Activated T-cell treated with anti-CD3 and anti-CD28 coated beads, Interleukin-2, amount 50 U/mL, for 4 hours (primary cell): ENCODE results near the gene PSMD5. TPM values are rescaled to one million over a fixed set of nuclear protein-coding genes. Genes with fewer than 3 reads are reported as not detected.
"Not testable (repeated sequence)": the region's sequence is repeated elsewhere in the genome, so short reads cannot be mapped to it uniquely, and the experiment has no call there.

Experiments used
- ATAC-seq, 2 donors: fragments of 200-7000 bp; cut with Tn5 transposase; one replicate each; pipeline ENCODE4 v1.10.0; 2021
- DNase-seq: peaks from one replicate; pipeline ENCODE4 v3.0.0-alpha.2; 2020
- H3K27me3 Mint-ChIP-seq: one replicate; pipeline ENCODE4 v1.8.0; 2021; ENCODE audit warnings: low read depth, mixed read lengths
- H3K36me3 Mint-ChIP-seq: one replicate; pipeline ENCODE4 v1.8.0; 2022; ENCODE audit warnings: mixed read lengths; ENCODE audit not compliant: insufficient read depth
- H3K4me1 Mint-ChIP-seq: one replicate; pipeline ENCODE4 v1.8.0; 2021; ENCODE audit warnings: low read depth, mixed read lengths
- H3K4me3 Mint-ChIP-seq: one replicate; pipeline ENCODE4 v1.8.0; 2021; ENCODE audit warnings: mild to moderate bottlenecking, moderate library complexity, mixed read lengths
- H3K9me3 Mint-ChIP-seq: one replicate; pipeline ENCODE4 v1.8.0; 2021; ENCODE audit warnings: mixed read lengths
- total RNA-seq, 3 donors: library from RNA; stranded (reverse); gene quantifications; one replicate each; pipeline ENCODE4 v1.2.1, GENCODE V29; 2021

PSMD5 gene
- total RNA-seq, 3 donors from 2014 or later = 64.3 to 75.9 (median 73.3) TPM

DNA sequence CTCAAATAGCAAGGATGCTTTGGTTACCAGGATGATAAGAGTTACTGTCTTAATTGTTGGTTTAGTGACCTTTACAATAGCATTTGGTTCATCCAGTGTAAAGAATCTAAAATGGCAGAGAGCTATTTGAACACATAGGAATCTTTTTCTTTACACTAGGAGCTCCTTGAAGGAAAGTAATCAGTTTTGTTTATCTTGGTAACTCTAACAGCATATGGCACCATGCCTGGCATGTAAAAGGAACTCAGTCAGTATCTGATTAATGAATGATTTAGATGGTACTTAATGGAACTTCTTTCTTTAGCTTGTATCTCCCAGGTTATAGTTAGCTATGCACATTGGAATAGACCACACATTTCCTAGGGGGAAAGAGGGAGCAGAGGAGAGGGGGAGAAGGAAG lies 9.9 kb downstream of the PSMD5 start:
- Mint-ChIP-seq H3K4me3 (no peak overlapping the region), H3K36me3 (peaks cover 44% of the 10 kb centered on the region), H3K9me3 (no peaks in the 10 kb centered on the region), H3K4me1 (peaks cover 7% of the 10 kb centered on the region), H3K27me3 (no peaks in the 10 kb centered on the region)
- DNase-seq (no peak), ATAC-seq (no peak)

DNA sequence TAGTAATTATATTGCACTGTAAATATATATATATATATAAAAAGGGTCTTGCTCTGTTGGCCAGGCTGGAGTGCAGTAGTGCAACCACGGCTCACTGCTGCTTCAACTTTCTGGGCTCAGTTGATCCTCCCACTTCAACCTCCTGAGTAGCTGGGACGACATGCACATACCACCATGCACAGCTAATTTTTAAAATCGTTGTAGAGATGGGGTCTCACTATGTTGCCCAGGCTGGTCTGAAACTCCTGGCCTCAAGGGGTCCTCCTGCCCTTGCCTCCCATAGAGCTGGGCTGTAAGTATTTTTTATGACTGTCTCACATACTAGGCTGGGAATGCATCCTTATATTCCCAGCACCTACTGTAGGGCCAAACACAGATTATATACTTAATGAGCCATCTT lies 11.9 kb downstream of the PSMD5 start:
- no peak for ATAC-seq
- Mint-ChIP-seq H3K4me3 (no peak overlapping the region), H3K9me3 (no peaks in the 10 kb centered on the region), H3K27me3 (no peaks in the 10 kb centered on the region), H3K4me1 (peaks cover 3% of the 10 kb centered on the region), H3K36me3 (peaks cover 45% of the 10 kb centered on the region)
- no peak for DNase-seq

DNA sequence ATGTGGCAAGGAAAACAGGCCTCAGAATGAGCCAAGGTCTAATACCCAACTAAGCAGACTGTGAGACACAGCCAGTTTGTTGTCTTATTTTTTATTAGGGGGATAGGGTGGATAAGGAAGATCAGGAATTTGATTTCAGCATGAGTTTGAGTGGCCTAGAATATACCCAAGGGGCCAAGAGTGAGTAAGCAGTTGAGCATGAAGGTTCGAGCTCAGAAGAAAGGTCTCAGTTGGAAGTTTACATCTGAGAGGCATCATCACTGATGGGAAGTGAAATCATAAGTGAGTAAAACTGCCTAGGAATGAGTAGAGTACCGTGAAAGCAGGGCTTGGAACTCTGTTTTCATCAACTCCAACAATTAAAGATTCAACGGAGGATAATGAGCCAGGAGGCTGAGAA lies 12.6 kb downstream of the PSMD5 start:
- Mint-ChIP-seq H3K4me1 (peaks cover 2% of the 10 kb centered on the region), H3K4me3 (no peak overlapping the region), H3K36me3 (peaks cover 44% of the 10 kb centered on the region), H3K27me3 (no peaks in the 10 kb centered on the region), H3K9me3 (no peaks in the 10 kb centered on the region)
- no peak for ATAC-seq
- DNase-seq = no peak

DNA sequence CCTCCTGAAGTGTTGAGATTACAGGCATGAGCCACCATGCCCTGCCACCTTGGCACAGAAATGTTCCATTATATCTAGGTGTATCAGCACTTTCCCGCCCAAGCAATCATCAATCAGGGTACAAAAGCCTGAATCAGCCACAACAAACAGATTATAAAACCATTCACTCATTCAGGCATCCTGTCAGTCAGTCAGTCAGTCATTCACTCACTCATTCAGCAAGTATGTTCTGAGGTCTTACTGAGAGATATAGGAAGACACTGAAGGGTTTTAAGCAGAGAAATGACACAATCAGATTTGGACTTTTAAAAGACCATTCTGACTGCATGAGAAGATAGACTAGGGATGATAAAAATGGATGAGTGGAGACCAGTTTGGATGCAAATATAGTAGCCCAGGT lies 13.1 kb downstream of the PSMD5 start:
- no peak for ATAC-seq

GRCh38 chr9:120820095-120820494 lies 22.6 kb downstream of the PSMD5 start:
- H3K4me3 Mint-ChIP-seq = no peak overlapping the region
- DNase-seq (no peak), ATAC-seq (no peak)
- H3K9me3 Mint-ChIP-seq = no peaks in the 10 kb centered on the region
- peaks cover 2% of the 10 kb centered on the region for H3K4me1 Mint-ChIP-seq
- peaks cover 59% of the 10 kb centered on the region for H3K36me3 Mint-ChIP-seq
- no peaks in the 10 kb centered on the region for H3K27me3 Mint-ChIP-seq

More for the DNA sequence above, 13.1 kb downstream of the PSMD5 start:
- H3K27me3 Mint-ChIP-seq = no peaks in the 10 kb centered on the region
- H3K9me3 Mint-ChIP-seq = no peaks in the 10 kb centered on the region
- H3K4me3 Mint-ChIP-seq = no peak overlapping the region
- peaks cover 3% of the 10 kb centered on the region for H3K4me1 Mint-ChIP-seq
- H3K36me3 Mint-ChIP-seq = peaks cover 45% of the 10 kb centered on the region
- no peak for DNase-seq

GRCh38 chr9:120818595-120818994 lies 24.1 kb downstream of the PSMD5 start:
- H3K4me3 Mint-ChIP-seq = no peak overlapping the region
- H3K9me3 Mint-ChIP-seq = no peaks in the 10 kb centered on the region
- DNase-seq (no peak), ATAC-seq (no peak)
- H3K36me3 Mint-ChIP-seq = peaks cover 54% of the 10 kb centered on the region
- H3K4me1 Mint-ChIP-seq = peaks cover 1% of the 10 kb centered on the region
- no peaks in the 10 kb centered on the region for H3K27me3 Mint-ChIP-seq

DNA sequence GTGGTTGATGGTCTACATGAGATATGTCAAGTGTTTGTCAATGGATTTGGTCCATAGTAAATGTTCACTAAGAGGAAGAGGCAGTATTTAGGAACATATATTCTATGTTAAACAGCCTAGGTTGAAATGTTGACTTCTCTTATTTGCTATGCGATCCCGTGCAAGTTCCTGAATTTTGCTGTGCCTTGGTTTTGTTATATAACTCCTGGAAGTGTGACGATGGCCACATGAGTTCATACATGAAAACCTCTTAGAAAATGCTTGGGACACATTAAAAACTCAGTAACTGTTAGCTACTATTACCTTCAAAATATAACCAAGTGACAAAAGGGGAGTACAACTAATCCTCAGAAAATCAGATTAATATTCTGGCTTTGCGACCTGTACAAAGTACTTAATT lies 27.6 kb downstream of the PSMD5 start:
- H3K4me1 Mint-ChIP-seq = peaks cover 1% of the 10 kb centered on the region
- ATAC-seq (no peak), DNase-seq (no peak)
- peaks cover 44% of the 10 kb centered on the region for H3K36me3 Mint-ChIP-seq
- H3K9me3 Mint-ChIP-seq = peaks cover 5% of the 10 kb centered on the region
- no peak overlapping the region for H3K4me3 Mint-ChIP-seq
- H3K27me3 Mint-ChIP-seq = no peaks in the 10 kb centered on the region

GRCh38 chr9:120808931-120809330 lies 33.8 kb downstream of the PSMD5 start:
- DNase-seq (no peak), ATAC-seq (no peak)
- peaks cover 39% of the 10 kb centered on the region for H3K9me3 Mint-ChIP-seq
- peaks cover 1% of the 10 kb centered on the region for H3K4me1 Mint-ChIP-seq
- H3K27me3 Mint-ChIP-seq = no peaks in the 10 kb centered on the region
- H3K36me3 Mint-ChIP-seq = peaks cover 26% of the 10 kb centered on the region
- no peak overlapping the region for H3K4me3 Mint-ChIP-seq

DNA sequence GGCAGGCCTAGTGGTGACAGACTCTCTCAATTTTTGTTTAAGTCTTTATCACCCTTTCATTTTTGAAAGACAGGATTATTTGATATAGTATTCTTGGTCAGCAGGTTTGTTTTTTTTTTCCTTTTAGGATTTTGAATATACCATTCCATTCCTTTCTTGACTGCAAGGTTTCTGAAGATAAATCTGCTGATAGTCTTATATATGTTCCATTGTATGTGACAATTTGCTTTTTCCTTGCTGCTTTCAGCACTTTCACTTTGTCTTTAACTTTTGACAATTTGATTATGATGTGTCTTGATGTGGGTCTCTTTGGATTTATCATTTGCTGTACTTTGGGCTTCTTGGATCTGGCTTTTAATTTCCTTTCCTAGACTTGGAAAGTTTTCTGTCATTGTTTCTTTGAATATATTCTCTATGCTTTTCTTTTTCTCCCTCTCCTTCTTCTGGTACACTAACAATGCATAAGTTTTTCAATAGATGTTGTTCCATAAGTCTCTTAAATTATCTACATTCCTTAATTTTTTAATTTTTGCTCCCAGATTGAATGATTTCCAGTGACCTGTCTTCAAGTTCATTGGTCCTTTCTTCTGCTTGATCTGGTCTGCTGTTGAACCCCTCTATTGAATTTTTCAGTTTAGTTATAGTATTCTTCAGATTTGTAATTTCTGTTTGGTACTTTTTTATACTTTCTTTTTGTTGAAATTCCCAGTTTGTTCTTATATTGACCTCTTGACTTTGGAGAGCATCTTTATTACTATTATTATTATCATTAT lies 34.9 kb downstream of the PSMD5 start:
- DNase-seq (no peak), ATAC-seq (no peak)
- Mint-ChIP-seq H3K4me3 (no peak overlapping the region), H3K36me3 (peaks cover 26% of the 10 kb centered on the region), H3K9me3 (peaks cover 39% of the 10 kb centered on the region), H3K27me3 (no peaks in the 10 kb centered on the region), H3K4me1 (no peaks in the 10 kb centered on the region)

GRCh38 chr9:120804784-120805363 lies 37.8 kb downstream of the PSMD5 start:
- not testable (repeated sequence) for H3K27me3 Mint-ChIP-seq, ATAC-seq, H3K4me3 Mint-ChIP-seq, H3K4me1 Mint-ChIP-seq, DNase-seq
- H3K36me3 Mint-ChIP-seq = peaks cover 15% of the 10 kb centered on the region
- H3K9me3 Mint-ChIP-seq = peaks cover 34% of the 10 kb centered on the region

- Mint-ChIP-seq H3K4me1 (no peaks in the 10 kb centered on the region), H3K36me3 (peaks cover 6% of the 10 kb centered on the region), H3K27me3 (no peaks in the 10 kb centered on the region)
Measured at GRCh38 chr9:120801441-120801840, 41.3 kb downstream of the PSMD5 start.

DNA sequence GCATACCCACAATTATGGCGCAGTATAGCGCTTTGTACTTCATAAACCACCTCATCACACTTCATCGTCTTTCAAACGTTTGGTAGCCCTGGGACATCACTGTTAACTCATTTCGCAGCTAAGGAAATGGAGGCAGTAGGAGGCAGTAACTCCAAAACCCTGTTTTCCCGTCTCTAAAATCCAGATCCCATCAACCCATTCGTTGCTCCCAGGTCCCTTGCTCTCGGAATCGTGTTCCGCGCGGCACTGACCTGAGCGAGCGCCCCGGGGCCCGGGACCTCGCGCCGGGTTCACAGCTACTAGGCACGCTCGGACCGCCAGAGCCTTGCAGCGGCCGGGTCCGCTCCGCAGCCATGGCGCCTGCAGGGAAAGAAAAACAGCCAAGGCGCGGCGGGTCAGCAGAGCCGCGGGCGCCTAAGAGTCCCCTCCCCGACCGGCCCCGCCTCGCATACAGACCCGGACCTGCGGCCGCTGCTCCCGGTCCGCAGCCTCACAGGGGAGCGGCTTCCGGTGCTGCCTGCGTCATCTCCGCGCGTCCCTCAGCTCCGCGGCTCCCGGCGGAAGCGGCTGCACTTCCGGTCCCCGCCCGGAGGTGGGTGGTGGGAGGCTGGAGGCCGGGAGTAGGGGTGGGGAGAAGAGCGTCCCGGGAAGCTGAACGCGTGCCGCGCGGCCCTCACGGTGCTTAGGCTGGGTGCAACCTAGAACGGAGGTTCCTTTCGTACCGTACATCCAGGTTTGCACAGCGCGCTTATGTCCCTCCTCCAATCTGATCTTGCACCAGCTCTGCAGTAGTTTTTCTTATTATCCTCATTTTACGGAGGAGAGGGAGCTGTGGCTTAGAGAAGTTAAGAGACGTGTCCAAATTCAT lies 49.6 kb downstream of the PSMD5 start, which contains the start of gene FBXW2:
Gene FBXW2, minus strand, starts transcription at position 519 of the 868 bp plus-strand sequence. CDS start 5,158 bp downstream, outside the sequence.
- Mint-ChIP-seq H3K4me1 (peaks cover 49% of the 10 kb centered on the region), H3K27me3 (no peaks in the 10 kb centered on the region), H3K9me3 (no peaks in the 10 kb centered on the region), H3K36me3 (peaks cover 13% of the 10 kb centered on the region), H3K4me3 (peak within 1 kb of the TSS; percentile 94)
- ATAC-seq (peak; percentile 94 to 96), DNase-seq (peak; percentile 75)

More at GRCh38 chr9:120801441-120801840, 41.3 kb downstream of the PSMD5 start:
- Mint-ChIP-seq H3K4me3 (no peak overlapping the region), H3K9me3 (peaks cover 9% of the 10 kb centered on the region)
- ATAC-seq (no peak), DNase-seq (no peak)

GRCh38 chr9:120791161-120791560 lies 51.6 kb downstream of the PSMD5 start:
- Mint-ChIP-seq H3K4me3 (peak overlapping the region; percentile 94), H3K4me1 (peaks cover 62% of the 10 kb centered on the region), H3K36me3 (peaks cover 26% of the 10 kb centered on the region), H3K27me3 (no peaks in the 10 kb centered on the region), H3K9me3 (no peaks in the 10 kb centered on the region)
- DNase-seq = no peak
- ATAC-seq = no peak

DNA sequence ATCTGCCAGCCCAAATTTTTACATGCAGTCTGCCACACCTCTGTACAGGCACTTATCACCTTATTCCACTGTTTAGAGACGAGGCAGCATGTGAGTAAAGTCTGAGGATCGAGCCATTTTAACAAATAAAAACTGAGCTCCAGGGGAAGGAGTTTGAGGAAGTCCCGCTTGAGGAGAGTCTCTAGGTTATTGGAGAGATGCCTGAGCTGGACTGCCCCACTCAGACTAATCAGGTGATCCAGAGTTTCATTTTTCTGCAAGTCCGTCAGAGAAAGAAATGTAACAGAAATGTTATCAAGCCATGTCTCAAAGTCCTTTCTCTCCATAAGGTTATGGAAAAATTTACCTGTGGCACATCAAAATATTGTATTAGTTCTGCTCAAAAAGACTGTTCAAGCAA lies 54.8 kb downstream of the PSMD5 start:
- H3K27me3 Mint-ChIP-seq = no peaks in the 10 kb centered on the region
- DNase-seq (no peak), ATAC-seq (no peak)
- no peaks in the 10 kb centered on the region for H3K9me3 Mint-ChIP-seq
- H3K4me3 Mint-ChIP-seq = no peak overlapping the region
- H3K36me3 Mint-ChIP-seq = peaks cover 39% of the 10 kb centered on the region
- H3K4me1 Mint-ChIP-seq = peaks cover 68% of the 10 kb centered on the region
